ENCODE data around the gene DOCK8.

The DOCK8 gene

DNA sequence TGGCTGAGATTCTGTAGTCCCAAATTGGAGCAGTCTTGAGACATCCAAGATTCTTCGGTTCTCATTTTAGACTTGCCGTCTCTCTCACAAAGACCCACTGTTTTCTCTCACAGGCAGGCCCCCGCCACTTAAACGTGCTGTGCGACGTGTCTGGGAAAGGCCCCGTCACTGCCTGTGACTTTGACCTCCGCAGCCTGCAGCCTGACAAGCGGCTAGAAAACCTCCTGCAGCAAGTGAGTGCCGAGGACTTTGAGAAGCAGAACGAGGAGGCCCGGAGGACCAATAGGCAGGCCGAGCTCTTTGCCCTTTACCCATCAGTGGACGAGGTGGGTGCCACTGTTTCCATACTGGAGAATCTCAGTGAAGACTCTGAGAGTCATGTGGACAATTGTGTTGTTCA, 97.2 kb downstream of the DOCK8 start:
- no peak for DNase-seq (ENCODE audit: low read depth)

DNA sequence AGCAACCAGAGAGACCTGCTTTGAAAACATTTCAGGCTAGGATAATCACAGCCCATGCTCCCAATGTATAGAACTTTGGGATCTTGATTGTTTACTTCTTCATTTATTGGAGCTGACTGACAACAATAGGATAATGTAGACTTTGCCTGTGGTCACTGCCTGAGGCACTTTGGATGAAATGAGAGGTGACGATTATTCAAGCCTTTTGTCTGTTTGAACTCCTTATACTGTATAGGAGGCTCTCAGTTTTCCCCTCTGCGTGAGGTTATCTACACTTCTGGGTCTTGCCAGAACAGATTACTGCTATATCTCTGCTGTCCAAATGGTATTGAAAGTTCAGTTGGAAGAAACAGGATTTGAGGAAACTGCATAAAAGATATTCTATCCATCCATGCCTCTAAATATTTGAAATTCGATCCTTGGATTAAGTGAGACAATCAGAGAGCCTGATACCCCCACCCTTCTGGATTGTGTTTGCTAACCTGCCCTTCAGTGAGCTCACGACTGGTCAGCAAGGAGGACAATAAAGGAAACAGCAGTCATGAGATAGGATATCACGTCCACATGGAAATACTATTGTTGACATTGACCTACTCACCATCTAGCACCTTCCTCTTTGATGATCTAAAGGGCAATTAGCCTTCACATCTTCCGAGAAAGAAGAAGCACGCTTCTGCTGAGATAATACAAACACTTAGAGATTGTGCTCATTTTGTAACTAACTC, 98.1 kb downstream of the DOCK8 start:
- no peak for DNase-seq (ENCODE audit: low read depth)

DNA sequence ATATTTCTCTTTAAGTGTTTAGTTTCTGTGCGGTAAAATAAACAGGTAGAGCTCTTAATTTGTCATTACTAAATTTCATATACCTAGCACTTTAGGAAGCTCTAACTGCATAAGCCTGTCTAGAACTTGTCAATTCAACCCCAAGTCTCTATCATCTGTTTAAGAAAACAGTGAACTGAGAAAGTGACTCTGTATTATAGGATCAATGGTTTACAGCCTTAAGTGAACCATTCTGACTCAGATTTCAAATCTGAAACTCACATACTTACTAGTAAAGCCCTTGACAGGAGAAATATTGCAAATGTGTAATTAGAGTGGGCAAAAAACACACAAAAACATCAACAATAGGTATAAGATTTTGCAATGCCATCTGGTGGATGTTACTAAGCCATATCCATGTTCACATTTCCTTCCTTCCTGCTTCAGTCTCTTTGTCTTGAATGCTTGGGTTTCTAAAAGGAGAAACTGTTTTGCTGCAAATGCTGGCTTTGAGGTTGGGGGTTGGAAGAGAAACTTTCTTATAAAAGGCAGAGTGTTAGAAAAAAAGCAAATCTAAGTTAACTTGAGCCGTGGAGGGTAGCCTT, 101.8 kb downstream of the DOCK8 start:
- no peak for DNase-seq (ENCODE audit: low read depth)

DNA sequence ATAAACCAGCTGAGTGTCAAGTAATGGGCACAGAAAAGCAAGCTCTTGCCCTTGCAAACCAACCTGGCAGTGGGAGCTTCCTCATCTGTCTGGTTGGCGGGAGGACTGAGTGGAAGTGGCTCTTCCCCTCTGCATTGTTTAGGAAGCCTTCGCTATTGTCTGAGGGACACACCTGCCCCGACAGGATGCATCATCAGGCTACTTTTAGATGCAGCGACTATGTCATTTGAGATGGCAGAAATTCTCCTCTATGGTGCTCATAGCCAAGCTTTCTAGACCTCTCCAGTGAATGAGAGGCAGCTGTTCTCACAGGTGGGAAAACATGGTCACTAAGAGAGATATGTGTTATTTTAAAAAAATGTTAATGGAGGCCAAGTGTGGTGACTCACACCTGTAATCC, 104.0 kb downstream of the DOCK8 start:
- no peak for DNase-seq (ENCODE audit: low read depth)

DNA sequence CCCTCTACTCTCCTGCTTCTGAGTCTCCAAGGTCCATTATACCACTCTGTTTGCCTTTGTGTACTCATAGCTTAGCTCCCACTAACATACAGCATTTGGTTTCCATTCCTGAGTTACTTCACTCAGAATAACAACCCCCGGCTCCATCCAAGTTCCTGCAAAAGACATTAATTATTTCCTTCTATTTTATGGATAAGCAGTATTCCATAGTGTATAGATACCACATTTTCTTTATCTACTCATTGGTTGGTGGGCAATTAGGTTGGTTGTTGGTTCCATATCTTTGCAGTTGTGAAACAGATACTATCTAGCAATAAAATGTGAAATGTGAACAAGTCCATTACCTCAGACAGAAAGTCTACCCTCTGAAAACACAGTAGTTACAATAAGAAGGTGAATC, 110.3 kb downstream of the DOCK8 start:
- DNase-seq (ENCODE audit: low read depth) = no peak

DNA sequence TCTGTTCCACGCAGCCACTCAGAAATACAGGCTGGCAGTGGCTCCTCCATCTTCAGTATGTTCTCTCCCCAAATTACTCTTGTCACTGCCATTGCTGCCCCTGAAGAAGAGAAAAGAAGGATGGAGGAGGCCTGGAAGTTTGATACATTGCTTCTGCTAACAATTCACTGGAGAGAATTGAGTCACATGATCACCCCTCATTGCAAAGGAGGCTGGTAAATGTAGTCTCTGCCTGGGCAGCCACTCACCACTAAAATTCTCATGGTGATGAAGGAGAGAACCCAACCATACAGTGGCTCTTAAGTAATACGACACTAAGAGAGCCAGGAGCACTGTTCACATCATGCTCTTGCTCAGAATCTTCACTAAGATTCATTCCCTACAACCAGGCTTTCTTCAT, 112.0 kb downstream of the DOCK8 start:
- DNase-seq (ENCODE audit: low read depth) = no peak

DNA sequence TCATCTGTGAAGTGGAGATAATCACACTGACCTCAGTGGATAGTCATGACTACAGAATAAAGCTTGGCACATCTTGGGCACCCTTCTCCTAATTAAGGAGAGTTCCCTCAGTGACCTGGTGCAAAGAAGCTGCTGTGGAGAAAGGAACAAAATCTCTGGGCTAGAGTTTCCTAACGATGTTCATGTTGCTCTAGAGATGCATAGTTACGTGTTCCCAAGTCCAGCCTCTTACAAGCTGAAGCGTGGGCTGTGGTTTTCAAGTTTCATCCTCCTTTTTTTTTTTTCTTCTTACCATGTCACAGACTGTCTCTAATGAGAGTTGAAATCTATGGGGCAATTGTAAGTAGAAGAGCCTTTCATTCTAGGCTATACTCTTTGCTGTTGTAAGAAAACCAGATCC, 113.8 kb downstream of the DOCK8 start:
- DNase-seq (ENCODE audit: low read depth) = no peak

DNA sequence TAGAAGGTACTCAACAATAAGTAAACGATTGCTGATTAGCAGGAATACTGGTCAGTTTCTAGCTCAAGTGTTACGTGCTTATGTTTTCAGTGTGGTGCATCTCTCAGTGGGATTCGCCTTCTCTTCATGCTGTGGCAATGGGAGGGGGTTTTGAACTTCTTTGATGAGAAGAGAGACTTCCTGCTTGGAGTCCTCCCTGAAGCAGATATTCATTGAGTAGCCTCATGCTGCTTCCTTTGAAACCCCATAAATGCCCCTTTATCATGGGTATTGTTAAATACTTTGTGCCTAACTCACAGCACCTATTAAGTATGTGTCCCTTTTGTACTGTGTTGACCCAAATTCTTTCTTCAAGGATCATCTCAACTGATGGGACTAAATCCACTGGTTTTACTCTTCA, 116.5 kb downstream of the DOCK8 start:
- no peak for DNase-seq (ENCODE audit: low read depth)

DNA sequence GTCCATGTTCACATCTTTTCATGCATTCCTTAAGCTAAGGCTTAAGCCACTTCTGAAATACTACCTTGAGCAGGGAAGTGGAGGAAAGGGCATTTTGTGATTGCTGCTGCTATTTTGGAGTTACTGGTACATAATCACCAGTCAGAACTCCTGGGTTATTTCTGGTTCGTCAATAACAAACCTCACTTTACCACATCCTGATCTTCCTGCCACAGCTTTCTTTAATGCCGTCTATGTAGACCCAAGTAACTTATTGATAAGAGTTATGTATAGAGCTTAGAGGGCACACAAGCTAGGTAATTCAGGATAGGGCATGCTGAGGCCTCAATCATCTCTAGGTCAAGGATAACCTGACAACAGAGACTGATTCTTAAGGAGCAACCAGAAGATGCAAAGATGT, 120.7 kb downstream of the DOCK8 start:
- DNase-seq (ENCODE audit: low read depth) = no peak

DNA sequence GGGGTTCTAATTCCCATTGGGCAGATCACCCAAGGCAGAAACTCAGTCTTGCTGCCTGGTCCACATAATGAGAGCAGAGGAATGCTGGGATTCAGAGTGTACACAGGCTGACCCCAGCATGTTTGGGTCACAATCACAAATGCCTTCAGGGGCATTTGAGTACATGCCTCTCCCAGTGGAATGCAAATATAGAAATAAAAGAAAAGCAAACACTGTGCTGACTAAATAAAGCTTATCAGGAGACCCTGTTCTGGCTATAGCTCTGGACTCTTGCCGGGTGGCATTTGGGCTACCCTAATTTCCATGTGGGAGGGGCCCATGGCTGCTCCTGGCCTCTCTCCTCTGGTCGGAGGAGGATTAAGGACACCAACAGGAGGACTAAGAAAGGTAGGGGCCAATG, 121.4 kb downstream of the DOCK8 start:
- DNase-seq (ENCODE audit: low read depth) = no peak

DNA sequence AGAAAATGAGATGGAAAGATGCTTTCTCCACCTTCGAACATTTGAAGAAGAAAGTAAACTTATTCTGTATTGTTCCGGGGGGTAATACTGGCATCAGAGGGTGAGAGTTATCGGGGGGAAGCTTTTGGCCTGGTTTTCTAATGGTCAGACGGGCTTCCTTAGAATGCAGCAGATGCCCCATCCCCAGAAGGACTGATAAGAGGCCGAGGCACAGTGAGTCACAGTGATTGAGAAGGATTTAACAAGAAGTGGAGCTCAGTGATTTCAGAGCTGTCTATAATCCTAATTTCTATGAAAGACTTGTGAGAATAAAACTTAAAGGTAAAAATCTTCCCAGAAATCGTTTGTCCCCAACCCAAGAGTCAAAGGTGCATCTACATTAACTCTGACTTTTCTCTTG, 123.9 kb downstream of the DOCK8 start:
- no peak for DNase-seq (ENCODE audit: low read depth)

DNA sequence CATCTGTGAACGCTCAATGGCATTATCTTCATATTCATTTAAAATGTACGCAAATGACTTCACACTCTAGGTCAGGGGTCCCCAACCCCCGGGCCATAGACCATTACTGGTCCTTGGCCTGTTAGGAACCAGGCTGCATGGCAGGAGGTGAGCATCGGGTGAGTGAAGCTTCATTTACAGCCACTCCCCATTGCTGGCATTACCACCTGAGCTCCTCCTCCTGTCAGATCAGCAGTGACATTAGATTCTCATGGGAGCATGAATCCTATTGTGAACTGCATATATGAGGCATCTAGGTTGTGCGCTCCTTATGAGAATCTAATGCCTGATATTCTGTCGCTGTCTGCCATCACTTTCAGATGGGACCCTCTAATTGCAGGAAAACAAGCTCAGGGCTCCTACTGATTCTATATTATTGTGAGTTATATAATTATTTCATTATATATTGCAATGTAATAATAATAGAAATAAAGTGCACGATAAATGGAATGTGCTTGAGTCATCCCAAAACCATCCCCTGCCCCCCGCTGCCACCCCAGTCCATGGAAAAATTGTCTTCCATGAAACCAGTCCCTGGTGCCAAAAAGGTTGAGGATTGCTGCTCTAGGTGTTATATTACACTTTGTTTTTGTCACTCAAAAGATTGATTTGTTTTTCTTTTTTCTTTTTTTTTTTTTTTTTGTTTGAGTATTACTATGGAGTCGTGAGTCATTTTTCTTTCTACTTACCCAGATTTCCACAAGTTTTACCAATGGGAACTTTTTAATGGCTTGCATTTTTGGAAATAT, 127.2 kb downstream of the DOCK8 start:
- DNase-seq (ENCODE audit: low read depth) = no peak

DNA sequence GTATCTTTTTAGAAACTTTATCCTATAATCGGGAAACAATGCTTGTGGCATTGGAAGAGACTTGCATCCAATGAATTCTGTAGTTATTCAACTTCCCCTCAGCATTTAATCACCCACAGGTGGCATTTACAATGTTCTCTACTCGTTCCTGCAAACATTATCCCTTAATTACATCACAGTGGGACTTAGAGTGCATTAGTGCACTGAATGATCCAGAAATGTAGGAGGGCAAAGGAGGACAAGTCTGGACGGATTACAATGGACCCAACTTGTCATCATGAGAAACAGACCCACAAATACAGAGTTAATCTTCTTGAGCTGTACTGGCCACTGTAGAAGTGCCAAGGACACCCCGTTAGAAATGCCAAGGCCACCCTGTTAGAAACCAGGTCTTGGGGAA, 129.1 kb downstream of the DOCK8 start:
- no peak for DNase-seq (ENCODE audit: low read depth)

DNA sequence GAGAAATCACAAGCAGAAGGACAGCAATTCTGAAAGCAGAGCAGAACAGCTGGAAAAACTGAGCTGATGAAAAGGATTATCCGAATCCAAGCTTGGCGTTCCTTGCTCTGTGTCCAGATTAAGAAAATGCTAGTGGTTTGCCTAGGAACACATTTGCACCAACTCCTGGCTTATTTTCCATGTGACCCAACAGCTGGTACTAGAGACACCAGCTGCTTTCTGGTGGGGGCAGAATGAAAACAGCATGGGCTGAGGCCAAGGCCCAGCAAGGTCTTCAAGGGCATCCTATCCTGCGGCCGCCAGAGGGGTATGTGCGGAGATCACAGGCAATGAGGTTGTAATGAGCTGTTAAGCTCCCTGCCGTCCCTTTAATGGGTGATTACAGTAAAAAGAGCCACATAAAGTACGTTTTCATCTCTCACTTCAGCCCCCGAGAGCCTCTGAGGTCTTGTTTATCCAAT, 131.5 kb downstream of the DOCK8 start:
- no peak for DNase-seq (ENCODE audit: low read depth)

DNA sequence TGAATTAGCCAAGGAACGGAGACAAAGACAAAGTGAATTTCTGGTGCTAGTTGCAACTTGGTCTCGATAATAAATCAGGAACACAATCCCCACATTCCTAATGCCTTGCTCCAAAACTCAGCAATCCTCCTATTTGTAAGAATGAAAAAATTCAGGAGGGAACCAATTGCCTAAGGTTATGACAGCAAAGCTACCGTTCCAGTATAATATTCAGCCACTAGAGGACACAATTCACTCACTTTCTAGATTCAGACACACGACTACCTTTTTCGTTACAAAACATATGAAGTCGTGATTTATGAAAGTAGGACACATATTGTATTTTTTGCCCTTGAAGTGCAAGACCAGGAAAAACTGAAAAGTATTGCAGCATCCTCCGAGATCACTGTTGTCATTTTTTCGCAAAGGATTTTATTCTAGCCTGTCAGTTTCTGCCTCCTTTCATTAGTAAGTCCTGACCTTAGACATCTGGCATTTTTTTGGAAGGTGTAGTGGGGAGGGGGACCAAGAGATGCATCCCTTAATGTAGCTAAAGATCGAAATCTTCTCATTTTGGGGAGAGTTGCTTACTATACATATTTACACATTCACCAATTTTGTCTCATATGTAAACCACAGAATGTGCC, 133.1 kb downstream of the DOCK8 start:
- DNase-seq (ENCODE audit: low read depth) = no peak

DNA sequence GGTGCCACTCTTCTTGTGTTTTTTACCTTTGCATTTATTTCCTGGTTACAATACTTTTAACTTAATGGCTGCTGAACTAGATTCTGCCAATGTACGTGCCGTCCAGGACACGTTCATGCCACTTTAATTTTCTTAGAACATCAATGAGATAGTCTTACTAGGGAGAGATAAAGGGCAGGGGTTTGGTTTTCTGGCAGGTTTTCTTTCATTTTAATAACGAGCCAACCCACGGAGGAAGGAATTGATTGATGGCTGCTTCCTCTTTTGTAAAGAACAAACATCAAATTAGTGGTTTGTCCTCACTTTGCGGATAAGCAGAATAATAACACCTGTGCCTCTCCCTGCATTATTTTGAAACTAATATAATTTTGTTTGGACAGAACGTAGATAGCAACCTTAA, 135.7 kb downstream of the DOCK8 start:
- DNase-seq (ENCODE audit: low read depth) = no peak

DNA sequence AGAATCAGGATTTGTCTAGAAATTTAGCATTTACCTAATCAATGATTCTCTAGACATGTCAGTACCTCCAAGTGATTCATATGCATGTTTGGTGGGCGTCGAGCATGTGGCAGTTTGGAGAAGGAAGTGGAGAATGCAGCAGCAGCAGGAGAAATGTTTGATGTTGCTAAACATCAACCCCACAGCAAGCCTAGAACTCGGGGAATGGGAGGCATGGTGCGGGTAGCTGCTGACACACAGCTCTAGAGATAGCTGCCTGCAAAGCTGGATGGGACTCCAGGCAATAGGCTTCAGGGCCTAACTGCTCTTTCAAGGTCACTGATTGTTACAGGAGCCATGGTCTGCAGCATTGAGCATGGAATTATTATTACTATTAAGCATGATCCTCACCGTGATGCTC, 137.3 kb downstream of the DOCK8 start:
- no peak for DNase-seq (ENCODE audit: low read depth)

DNA sequence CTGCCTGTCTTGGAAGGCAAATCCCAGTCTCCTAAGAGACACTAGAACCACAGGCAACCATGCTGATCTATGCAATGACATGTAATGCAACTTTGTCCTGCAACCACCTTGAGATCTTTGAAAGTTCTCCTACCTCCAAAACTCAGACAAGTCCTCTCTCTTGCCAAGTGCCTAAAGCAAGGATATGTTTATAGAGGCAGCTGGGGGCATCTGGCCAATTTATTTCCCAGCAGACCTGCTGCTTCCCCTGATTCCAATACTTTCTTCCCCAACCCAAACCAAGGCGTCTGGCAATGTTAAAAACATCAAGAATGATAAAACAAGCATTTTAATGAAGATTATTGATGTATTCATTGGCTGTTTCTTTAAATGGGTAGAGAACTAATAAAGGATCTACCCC, 138.4 kb downstream of the DOCK8 start:
- no peak for DNase-seq (ENCODE audit: low read depth)

DNA sequence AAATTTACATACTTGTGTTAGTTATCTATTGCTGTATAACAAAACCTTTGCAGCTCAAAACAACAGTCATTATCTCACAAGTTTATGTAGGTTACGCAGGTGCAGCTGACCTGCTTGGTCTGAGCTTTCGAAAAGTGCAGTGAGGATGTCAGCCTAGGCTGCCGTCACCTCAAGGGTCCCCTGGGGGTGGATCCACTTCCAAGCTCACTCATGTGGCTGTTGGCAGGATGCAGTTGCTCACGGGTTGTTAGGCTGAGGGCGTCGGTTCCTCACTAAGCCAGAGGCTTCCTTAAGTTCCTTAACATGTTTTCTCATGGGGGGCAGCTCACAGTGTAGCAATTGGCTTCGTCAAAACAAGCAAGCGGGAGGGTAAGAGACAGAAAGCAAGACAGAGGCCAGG, 139.8 kb downstream of the DOCK8 start:
- no peak for DNase-seq (ENCODE audit: low read depth)

DNA sequence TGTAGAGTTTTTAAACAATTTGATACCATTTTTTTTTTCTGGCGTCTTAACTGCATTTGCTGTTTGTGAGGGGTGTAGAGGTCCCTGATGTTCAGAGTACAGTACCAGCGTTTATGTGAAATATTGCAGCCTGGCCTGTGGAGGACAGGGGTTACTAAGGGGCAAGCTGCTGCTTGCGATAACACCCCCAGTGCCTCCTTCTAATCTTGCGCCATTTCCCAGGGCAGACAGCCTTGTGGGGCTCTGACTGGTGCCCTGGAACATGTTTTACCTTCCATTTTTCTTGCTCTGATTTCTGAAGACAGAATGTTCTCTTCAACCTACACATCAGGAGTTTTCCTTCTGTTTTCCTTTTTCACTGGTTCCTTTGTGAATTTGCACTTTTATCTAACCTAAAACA, 142.9 kb downstream of the DOCK8 start:
- DNase-seq (ENCODE audit: low read depth) = no peak

DNA sequence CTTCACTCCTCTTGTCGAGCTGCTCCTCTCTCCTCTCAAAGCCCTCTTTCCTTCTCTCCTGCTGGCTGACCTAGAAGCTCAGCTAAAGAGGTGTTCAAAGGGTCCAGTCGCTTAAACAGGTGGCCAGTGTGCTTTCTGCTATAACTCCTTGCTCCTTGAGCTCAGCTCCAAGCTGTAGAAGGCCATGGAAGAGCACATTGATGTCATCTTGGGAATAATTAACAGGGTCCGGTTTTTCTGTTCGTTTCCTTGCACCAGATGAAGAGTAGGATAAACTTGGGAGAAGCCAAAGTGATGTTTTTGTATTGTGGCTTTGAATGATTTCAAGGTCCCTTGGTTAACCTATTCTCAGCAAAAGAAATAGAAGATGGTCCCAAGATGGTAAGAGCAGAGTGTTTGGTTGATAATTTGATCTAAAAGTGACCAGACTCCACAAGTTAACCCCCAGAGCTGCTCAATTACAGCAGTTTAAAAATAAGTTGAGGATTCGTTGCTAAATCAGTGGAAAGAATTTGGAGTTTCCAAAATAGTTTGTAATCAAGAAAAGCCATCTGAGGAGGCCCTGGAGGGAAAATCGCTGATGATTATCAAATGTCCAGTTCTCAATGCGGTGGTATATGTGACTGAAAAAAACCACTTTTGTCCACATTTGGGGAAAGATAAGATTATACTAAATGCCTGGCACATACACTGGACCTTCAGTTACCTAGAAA, 148.1 kb downstream of the DOCK8 start:
- no peak for DNase-seq (ENCODE audit: low read depth)

DNA sequence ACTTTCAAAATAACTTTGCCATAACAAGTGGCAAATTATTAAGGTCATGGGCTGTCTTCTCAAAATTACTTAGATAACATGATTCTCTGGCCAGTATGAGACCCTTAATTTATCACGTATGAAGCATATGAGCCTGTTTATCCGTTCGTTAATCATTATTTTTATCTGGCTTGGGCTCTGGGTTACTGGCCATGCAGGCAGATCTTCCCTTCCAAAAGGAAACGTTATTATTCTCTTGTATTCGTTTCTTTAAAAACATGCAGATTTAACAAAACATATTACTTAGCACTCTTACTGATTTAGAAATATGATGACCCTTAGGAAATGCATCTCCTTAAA, 148.6 kb downstream of the DOCK8 start:
- DNase-seq (ENCODE audit: low read depth) = no peak
